Activated CD8-positive, alpha-beta T cell treated with anti-CD3 and anti-CD28 coated beads, Interleukin-2, amount 10 ng/mL, durations not matched to agents 7 days and 5 days (primary cell): ENCODE measurements around the gene CCNI2. TPM values are rescaled to one million over a fixed set of nuclear protein-coding genes. Genes with fewer than 3 reads are reported as not detected.

ENCODE experiments used
- ATAC-seq: fragments of 150-1000 bp; cut with Tn5 transposase; one replicate; pipeline ENCODE4 v1.10.0; 2021; ENCODE audit warnings: moderate library complexity
- CTCF ChIA-PET: fragments of 350-600 bp; sonication (Branson Sonifier 250); formaldehyde crosslinking; loops from one replicate; lab custom pipeline; 2021; ENCODE audit warnings: antibody characterized with exemption; lab: Charles Lee
- POLR2A ChIA-PET: fragments of 350-600 bp; sonication (Branson Sonifier 250); formaldehyde crosslinking; loops from one replicate; lab custom pipeline; 2021; ENCODE audit warnings: antibody characterized with exemption; lab: Charles Lee
- DNase-seq: peaks from one replicate; pipeline ENCODE4 v3.0.0-alpha.2; 2020
- H3K27ac Mint-ChIP-seq: one replicate; pipeline ENCODE4 v1.8.0; 2021; ENCODE audit warnings: mild to moderate bottlenecking, mixed read lengths
- H3K27me3 Mint-ChIP-seq: one replicate; pipeline ENCODE4 v1.8.0; 2021; ENCODE audit warnings: low read depth, mixed read lengths
- H3K36me3 Mint-ChIP-seq: one replicate; pipeline ENCODE4 v1.8.0; 2021; ENCODE audit warnings: low read depth, mixed read lengths
- H3K4me1 Mint-ChIP-seq: one replicate; pipeline ENCODE4 v1.8.0; 2021; ENCODE audit warnings: low read depth, mixed read lengths
- H3K4me3 Mint-ChIP-seq: one replicate; pipeline ENCODE4 v1.8.0; 2021; ENCODE audit warnings: mild to moderate bottlenecking, mixed read lengths
- H3K9me3 Mint-ChIP-seq: one replicate; pipeline ENCODE4 v1.8.0; 2022; ENCODE audit warnings: mixed read lengths; ENCODE audit not compliant: insufficient read depth
- total RNA-seq, 2 experiments: library from RNA; stranded (reverse); gene quantifications; one replicate each; pipeline ENCODE4 v1.2.3, GENCODE V29; 2021

The CCNI2 gene, protein sequence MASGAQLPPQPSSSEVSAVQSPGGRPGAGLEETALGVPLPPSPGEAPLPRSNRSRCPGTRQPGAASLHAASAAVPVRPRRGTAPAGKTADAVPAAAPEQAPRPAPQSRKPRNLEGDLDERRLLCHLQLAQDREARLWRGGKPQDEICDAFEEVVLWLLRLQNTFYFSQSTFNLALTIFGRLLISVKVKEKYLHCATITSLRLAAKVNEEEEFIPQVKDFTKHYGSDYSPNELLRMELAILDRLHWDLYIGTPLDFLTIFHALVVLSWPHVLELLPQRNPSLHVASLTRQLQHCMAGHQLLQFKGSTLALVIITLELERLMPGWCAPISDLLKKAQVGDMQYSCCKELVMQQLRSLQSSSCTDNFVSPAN
- 1 to 10 TPM; 8.3 to 9.5 TPM for total RNA-seq

DNA sequence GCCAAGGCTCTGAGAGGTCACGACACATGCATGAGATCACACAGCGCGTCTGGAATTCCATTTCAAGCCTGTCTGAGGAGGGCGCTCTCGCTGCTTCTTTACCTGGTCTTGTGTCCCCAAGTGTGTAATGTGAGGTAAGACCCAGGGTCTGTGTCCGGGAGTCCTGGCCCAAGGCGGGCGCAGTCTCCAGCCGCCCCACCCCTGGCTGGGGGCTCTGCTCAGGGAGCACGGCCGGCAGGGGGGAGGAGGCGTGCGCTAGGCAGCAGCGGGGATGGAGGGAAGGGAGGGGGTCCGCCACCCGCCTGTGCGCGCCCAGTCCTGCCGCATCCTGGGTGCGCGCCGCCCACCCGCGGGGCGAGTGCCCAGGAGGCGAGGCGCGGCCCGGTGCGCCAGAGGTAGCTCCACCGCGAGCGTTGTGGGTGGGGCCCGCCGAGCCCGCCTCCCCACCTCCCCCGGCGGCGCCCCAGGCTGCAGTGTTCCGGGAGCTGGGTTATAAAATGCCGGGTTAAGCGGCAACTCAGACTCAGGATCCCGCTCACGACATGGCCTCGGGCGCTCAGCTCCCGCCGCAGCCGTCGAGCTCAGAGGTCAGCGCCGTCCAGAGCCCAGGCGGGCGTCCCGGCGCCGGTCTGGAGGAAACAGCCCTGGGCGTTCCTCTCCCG lies at the start of gene CCNI2:
Gene CCNI2 (plus strand): TSS at position 473 of the 662 bp plus-strand sequence. CDS start 70 bp downstream, at position 543.
- H3K4me3 Mint-ChIP-seq, result peak within 1 kb of the TSS; percentile 71
- ChIA-PET POLR2A (interaction anchor here (0.6 to 3.5 kb wide), 10 partner anchors 8 to 321 kb away, joined by 3 to 26 read pairs (median 3); partner anchors contain the start of genes KIF3A and SEPTIN8), CTCF (interaction anchor here (0.6 to 3.5 kb wide), 19 partner anchors 8 to 673 kb away, joined by 3 to 33 read pairs (median 3); partner anchors contain the start of genes CSF2 and KIF3A)
- peaks cover 5% of the 10 kb centered on the region for H3K27me3 Mint-ChIP-seq
- H3K36me3 Mint-ChIP-seq, result peaks cover 7% of the 10 kb centered on the region
- DNase-seq (peak; percentile 69), ATAC-seq (peak; percentile 88)
- no peaks in the 10 kb centered on the region for H3K9me3 Mint-ChIP-seq
- peaks cover 32% of the 10 kb centered on the region for H3K4me1 Mint-ChIP-seq
- H3K27ac Mint-ChIP-seq, result peak within 1 kb of the TSS; percentile 73

DNA sequence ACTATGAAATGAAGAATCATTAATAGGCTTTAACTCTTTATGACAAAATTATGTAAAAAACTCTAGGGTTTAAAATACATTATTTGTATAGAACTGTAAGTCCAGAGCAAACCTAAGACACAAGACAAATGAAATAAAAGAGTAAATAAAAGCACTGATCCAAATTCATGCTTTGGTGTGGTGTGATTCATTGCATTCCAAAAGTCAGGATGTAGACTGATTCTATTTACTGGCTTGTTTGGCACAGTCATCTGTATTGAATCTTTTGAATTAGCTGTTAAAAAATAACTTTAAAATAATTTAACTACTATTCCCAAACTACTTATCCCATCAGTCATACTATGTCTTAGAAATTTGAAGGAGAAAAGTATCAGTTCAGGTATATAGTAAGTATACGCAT lies 42.4 kb upstream of the CCNI2 start:
- CTCF ChIA-PET, result interaction anchor here (0.6 to 2.4 kb wide), 7 partner anchors 11 to 137 kb away, joined by 3 to 15 read pairs (median 3); partner anchors contain the start of gene CCNI2
- Mint-ChIP-seq H3K27ac (peak overlapping the region; percentile 73), H3K27me3 (no peaks in the 10 kb centered on the region), H3K4me3 (peak overlapping the region; percentile 26), H3K9me3 (no peaks in the 10 kb centered on the region), H3K36me3 (peaks cover 40% of the 10 kb centered on the region), H3K4me1 (peaks cover 34% of the 10 kb centered on the region)
- no peak for DNase-seq
- POLR2A ChIA-PET, result no interaction called here
- no peak for ATAC-seq

DNA sequence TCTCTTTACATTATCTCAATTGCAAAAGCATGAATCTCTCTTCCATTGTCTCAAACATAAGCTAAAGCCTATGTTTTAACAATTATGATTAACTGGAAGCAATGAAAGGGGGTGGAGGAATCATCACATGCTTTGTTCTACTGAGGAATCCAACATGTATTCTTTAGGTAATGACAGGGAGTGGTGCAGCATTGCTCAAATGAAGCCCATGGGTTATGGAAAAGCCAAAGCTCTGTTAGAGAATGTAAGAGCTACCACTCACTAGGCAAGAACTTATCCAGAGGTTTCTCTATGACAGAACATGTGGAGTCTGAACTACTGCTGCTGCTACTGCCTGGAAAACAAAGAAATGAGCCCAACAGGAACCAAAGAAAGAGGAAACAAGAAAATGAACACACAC lies 38.6 kb upstream of the CCNI2 start:
- no peaks in the 10 kb centered on the region for H3K9me3 Mint-ChIP-seq
- no peak overlapping the region for H3K27ac Mint-ChIP-seq
- no peaks in the 10 kb centered on the region for H3K27me3 Mint-ChIP-seq
- no peak overlapping the region for H3K4me3 Mint-ChIP-seq
- POLR2A ChIA-PET, result interaction anchor here (0.7 to 1.1 kb wide), 2 partner anchors 11 to 88 kb away, joined by 3 read pairs; no protein-coding TSS in a partner anchor
- CTCF ChIA-PET, result interaction anchor here (0.8 to 2.4 kb wide), 3 partner anchors 21 to 182 kb away, joined by 3 to 8 read pairs (median 3); no protein-coding TSS in a partner anchor
- DNase-seq, result no peak
- ATAC-seq, result no peak
- peaks cover 29% of the 10 kb centered on the region for H3K36me3 Mint-ChIP-seq
- peaks cover 25% of the 10 kb centered on the region for H3K4me1 Mint-ChIP-seq

DNA sequence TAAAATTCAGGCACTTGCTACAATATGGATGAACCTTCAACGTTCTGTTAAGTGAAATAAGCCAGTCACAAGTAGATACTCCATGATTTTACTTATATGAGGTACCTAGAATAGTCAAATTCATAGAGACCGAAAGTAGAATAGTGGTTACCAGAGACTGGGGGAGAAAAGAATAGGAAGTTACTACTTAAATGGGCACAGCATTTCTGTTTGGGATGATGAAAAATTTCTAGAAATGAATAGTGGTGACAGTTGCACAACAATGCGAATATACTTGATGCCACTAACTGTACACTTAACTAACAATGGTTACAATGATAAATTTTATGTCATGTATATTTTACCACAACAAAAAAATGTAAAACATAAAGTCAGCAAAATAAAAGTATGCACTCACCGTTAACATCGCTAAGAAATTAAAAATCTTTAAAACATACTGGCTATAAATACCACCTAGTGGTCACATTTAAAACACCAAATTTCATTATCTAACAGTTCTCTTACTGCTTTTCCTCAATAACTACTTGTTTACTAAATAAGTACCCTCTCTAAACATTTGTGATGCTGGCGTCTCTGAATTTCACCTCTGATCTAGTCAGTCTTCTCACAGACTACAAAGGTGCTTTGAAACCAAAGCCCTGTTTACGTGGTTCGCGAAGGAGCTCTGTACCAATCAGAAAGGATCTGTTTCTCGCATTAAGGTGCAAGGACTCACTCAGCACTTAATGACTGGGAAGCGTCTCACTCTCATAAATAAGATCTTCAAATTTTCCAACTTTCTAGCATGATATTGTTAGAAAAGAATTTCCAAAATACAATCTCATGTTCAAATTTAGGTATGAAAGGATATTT lies 32.5 kb upstream of the CCNI2 start:
- POLR2A ChIA-PET, result no interaction called here
- peak overlapping the region; percentile 29 for H3K27ac Mint-ChIP-seq
- no peak for DNase-seq
- CTCF ChIA-PET, result interaction anchor here (0.6 to 2.4 kb wide), 23 partner anchors 11 to 347 kb away, joined by 3 to 15 read pairs (median 4); partner anchors contain the start of genes IL13 and KIF3A
- H3K36me3 Mint-ChIP-seq, result peaks cover 25% of the 10 kb centered on the region
- no peaks in the 10 kb centered on the region for H3K9me3 Mint-ChIP-seq
- H3K4me1 Mint-ChIP-seq, result peaks cover 17% of the 10 kb centered on the region
- ATAC-seq, result no peak
- H3K27me3 Mint-ChIP-seq, result no peaks in the 10 kb centered on the region
- peak overlapping the region; percentile 3 for H3K4me3 Mint-ChIP-seq

DNA sequence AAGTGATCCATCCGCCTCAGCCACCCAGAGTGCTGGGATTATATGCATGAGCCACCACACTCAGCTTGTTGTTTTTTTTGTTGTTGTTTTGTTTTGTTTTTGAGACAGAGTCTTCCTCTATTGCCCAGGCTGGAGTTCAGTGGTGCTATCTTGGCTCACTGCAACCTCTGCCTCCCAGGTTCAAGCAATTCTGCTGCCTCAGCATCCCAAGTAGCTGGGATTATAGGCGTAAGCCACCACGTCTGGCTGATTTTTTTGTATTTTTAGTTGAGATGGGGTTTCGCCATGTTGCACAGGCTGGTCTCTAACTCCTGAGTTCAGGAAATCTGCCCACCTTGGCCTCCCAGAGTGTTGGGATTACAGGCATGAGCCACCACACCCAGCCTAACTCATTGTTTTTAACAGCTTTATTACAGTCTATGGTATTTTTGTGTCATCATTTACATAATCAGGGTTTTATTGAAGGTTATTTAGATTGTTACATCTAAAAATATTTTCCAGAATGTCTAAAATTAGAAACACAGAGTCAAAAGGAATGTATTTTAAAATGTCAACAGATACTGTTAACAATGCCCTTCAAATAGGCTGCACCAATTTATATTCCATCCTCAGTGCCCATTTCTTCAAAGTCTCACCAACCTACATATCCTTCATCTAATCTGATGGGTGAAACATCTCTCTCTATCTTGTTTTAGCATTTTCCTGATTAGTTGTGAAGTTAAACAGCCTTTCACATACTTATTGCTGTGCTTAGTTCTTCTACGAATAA lies 28.5 kb upstream of the CCNI2 start:
- peaks cover 16% of the 10 kb centered on the region for H3K4me1 Mint-ChIP-seq
- ATAC-seq (no peak), DNase-seq (no peak)
- ChIA-PET CTCF (interaction anchor here (1.4 kb wide), 1 partner anchor 16 kb away, joined by 4 read pairs; no protein-coding TSS in a partner anchor), POLR2A (interaction anchor here (0.7 kb wide), 1 partner anchor 174 kb away, joined by 6 read pairs; no protein-coding TSS in a partner anchor)
- H3K4me3 Mint-ChIP-seq, result no peak overlapping the region
- H3K9me3 Mint-ChIP-seq, result no peaks in the 10 kb centered on the region
- no peaks in the 10 kb centered on the region for H3K27me3 Mint-ChIP-seq
- H3K36me3 Mint-ChIP-seq, result peaks cover 29% of the 10 kb centered on the region
- no peak overlapping the region for H3K27ac Mint-ChIP-seq

DNA sequence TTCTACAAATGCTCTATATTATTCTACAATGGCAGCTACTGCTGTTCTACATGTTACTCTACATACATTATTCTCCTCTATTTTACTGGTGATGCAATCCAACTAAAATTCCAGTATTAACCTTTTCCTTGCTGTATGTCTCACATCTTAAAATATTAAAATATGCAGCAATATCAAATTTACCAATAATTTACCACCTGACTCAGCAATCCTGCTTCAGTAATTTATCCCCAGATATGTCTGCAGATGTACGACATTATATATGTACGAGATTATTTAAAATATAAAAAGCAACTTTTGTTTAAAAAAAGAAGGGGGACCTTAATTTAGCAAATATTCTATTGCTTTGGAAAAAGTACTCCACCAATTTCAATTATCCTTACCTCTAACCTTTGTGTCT lies 21.5 kb upstream of the CCNI2 start:
- CTCF ChIA-PET, result interaction anchor here (1.1 to 2.0 kb wide), 3 partner anchors 10 to 22 kb away, joined by 3 to 11 read pairs (median 4); partner anchors contain the start of gene CCNI2
- H3K36me3 Mint-ChIP-seq, result peaks cover 35% of the 10 kb centered on the region
- no peak for DNase-seq
- peaks cover 1% of the 10 kb centered on the region for H3K4me1 Mint-ChIP-seq
- H3K4me3 Mint-ChIP-seq, result no peak overlapping the region
- no peak for ATAC-seq
- no peaks in the 10 kb centered on the region for H3K27me3 Mint-ChIP-seq
- H3K27ac Mint-ChIP-seq, result no peak overlapping the region
- POLR2A ChIA-PET, result no interaction called here
- H3K9me3 Mint-ChIP-seq, result no peaks in the 10 kb centered on the region

DNA sequence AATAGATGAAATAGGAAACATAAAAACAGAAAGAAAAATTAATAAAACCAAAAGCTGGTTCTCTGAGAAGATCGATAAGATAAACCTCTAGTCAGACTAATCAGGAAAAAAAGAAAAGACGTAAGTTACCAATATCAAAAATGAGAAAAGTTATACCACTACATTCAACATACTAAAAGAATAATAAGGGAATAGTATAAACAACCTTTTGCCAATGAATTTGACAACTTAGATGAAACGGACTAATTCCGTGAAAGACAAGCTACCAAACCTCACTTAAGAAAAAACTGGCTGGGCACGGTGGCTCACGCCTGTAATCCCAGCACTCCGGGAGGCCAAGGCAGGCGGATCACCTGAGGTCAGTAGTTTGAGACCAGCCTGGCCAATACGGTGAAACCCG lies 17.3 kb upstream of the CCNI2 start:
- Mint-ChIP-seq H3K4me1 (peaks cover 5% of the 10 kb centered on the region), H3K4me3 (no peak overlapping the region), H3K27me3 (no peaks in the 10 kb centered on the region), H3K27ac (no peak overlapping the region), H3K36me3 (peaks cover 25% of the 10 kb centered on the region), H3K9me3 (no peaks in the 10 kb centered on the region)
- ChIA-PET CTCF (interaction anchor here (0.9 kb wide), 1 partner anchor 202 kb away, joined by 5 read pairs; no protein-coding TSS in a partner anchor), POLR2A (no interaction called here)
- DNase-seq (no peak), ATAC-seq (no peak)

DNA sequence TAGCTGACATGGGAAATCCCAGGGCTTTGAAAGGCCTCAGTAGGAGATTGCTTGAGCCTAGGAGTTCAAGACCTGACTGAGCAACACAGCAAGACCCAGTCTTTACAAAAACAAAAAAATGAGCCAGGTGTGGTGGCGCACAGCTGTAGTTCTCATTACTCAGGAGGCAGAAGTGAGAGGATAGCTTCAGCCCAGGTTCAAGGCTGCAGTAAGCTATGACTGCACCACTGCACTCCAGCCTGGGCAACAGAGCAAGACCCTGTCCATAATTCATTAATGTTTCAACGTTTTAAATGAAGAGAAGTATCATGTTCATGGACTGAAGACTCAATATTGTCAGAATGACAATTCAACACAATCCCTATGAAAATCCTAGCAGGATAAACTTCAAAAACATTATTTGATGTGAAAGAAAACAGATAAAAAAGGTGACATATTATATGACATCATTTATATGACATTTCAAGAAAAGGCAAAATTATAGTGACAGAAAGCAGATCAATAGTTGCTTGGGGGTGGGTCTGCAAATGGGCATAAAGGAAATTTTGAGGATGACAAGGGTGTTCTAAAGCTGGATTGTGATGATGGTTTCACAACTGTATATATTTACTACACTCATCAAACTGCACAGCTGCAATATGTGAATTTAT lies 13.6 kb upstream of the CCNI2 start:
- Mint-ChIP-seq H3K27ac (no peak overlapping the region), H3K4me1 (peaks cover 35% of the 10 kb centered on the region), H3K27me3 (no peaks in the 10 kb centered on the region), H3K4me3 (no peak overlapping the region), H3K36me3 (peaks cover 13% of the 10 kb centered on the region), H3K9me3 (no peaks in the 10 kb centered on the region)
- ChIA-PET POLR2A (interaction anchor here (0.6 kb wide), 1 partner anchor 1137 kb away, joined by 3 read pairs; no protein-coding TSS in a partner anchor), CTCF (interaction anchor here (0.6 to 5.4 kb wide), 6 partner anchors 14 to 228 kb away, joined by 3 to 33 read pairs (median 4); partner anchors contain the start of gene CCNI2)
- DNase-seq, result no peak
- ATAC-seq, result no peak

DNA sequence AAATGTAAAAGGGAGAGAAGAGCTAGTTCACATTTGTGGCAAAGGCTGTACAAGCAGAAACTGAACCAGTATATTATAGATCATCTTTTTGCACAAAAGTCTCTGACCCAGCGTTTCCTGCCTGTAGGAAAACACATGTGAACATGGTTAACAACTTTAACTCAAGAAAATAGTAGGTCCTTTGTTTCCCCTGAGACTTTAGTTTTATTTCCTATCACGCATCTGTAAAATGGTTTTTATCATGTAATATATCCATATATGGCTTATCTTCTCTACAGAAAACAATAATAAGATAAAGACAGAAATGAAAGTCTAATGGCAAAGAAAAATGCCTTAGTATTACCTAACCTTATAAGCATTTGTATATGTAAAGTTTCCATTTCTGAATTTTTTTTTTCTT lies 12.5 kb upstream of the CCNI2 start:
- peaks cover 11% of the 10 kb centered on the region for H3K36me3 Mint-ChIP-seq
- DNase-seq (no peak), ATAC-seq (no peak)
- H3K4me1 Mint-ChIP-seq, result peaks cover 37% of the 10 kb centered on the region
- H3K4me3 Mint-ChIP-seq, result no peak overlapping the region
- H3K9me3 Mint-ChIP-seq, result no peaks in the 10 kb centered on the region
- H3K27ac Mint-ChIP-seq, result no peak overlapping the region
- CTCF ChIA-PET, result interaction anchor here (1.2 to 5.4 kb wide), 4 partner anchors 13 to 85 kb away, joined by 4 to 33 read pairs (median 6); partner anchors contain the start of gene CCNI2
- POLR2A ChIA-PET, result no interaction called here
- H3K27me3 Mint-ChIP-seq, result peaks cover 2% of the 10 kb centered on the region
